Measurements from ENCODE around the gene PPP1R3G.

- no peak for TF ChIP-seq CTCF (IDR thresholded peaks at IDR 0.05)
- no peak for TF ChIP-seq POLR2A (IDR thresholded peaks at IDR 0.05)
Observed at GRCh38 chr6:5076931-5077330, 8.2 kb upstream of the PPP1R3G start.

All from adrenal gland (tissue), 5 donors.